Lower lobe of right lung (tissue), 2 donors: ENCODE measurements around the gene PYROXD2. TPM values are rescaled to one million over a fixed set of nuclear protein-coding genes. Genes with fewer than 3 reads are reported as not detected.

ENCODE experiments used
- ATAC-seq, 2 donors: fragments of 200-7000 bp; cut with Tn5 transposase; one replicate each; pipeline ENCODE4 v1.9.1; 2020 to 2022; ENCODE audit warnings: mild to moderate bottlenecking in 2 of 2, moderate library complexity in 2 of 2
- DNase-seq: peaks from one replicate; pipeline ENCODE4 v3.0.0-alpha.2; 2020
- H3K27ac ChIP-seq: fragments of 200-600 bp; one replicate; pipeline ENCODE4 v1.8.0; 2022
- H3K27me3 ChIP-seq: fragments of 200-600 bp; one replicate; pipeline ENCODE4 v1.8.0; 2022; ENCODE audit warnings: low read depth
- H3K36me3 ChIP-seq: fragments of 200-600 bp; one replicate; pipeline ENCODE4 v1.8.0; 2022; ENCODE audit warnings: mild to moderate bottlenecking
- H3K4me1 ChIP-seq: fragments of 200-600 bp; one replicate; pipeline ENCODE4 v1.8.0; 2022
- H3K4me3 ChIP-seq: fragments of 200-600 bp; one replicate; pipeline ENCODE4 v1.8.0; 2022; ENCODE audit warnings: mild to moderate bottlenecking
- H3K9me3 ChIP-seq: fragments of 200-600 bp; one replicate; pipeline ENCODE4 v1.8.0; 2022
- CTCF ChIP-seq: fragments of 200-600 bp; IDR thresholded peaks from one replicate; pipeline ENCODE4 v1.8.0; 2022; ENCODE audit warnings: antibody characterized with exemption, mild to moderate bottlenecking
- intact Hi-C: fragments of 100-400 bp; cut with DNase I; formaldehyde crosslinking; loops from one replicate; pipeline ENCODE4 v1.11.0; 2022
- total RNA-seq: library from RNA; stranded (reverse); fragmentation: NEBNext Ultra II Directional; extraction: Animal tissue kit (Norgen Biotek cat#: 25700); gene quantifications from one replicate; pipeline ENCODE4 v1.2.1, GENCODE V29; 2021
- donor health status: DM: no; HTN: yes; CAD: no; lungs with severe emphysema.

PYROXD2 gene
- total RNA-seq, 1 donor from 2014 or later, result 17.8 TPM

GRCh38 chr10:98416606-98417388 lies 1.8 kb upstream of the PYROXD2 start:
- H3K27ac ChIP-seq, result no peak overlapping the region
- peaks cover 60% of the 10 kb centered on the region for H3K36me3 ChIP-seq
- no peak overlapping the region for H3K4me3 ChIP-seq
- peaks cover 20% of the 10 kb centered on the region for H3K4me1 ChIP-seq
- no peak for TF ChIP-seq CTCF
- intact Hi-C loops, result no loop called here
- no peaks in the 10 kb centered on the region for H3K9me3 ChIP-seq
- H3K27me3 ChIP-seq, result no peaks in the 10 kb centered on the region
- no peak for DNase-seq
- ATAC-seq, result no peak

GRCh38 chr10:98415731-98416119 lies 743 bp upstream of the PYROXD2 start:
- no peak for TF ChIP-seq CTCF
- intact Hi-C loops, result no loop called here
- peaks cover 51% of the 10 kb centered on the region for H3K36me3 ChIP-seq
- H3K27ac ChIP-seq, result peak overlapping the region; percentile 81
- H3K4me3 ChIP-seq, result no peak overlapping the region
- H3K27me3 ChIP-seq, result no peaks in the 10 kb centered on the region
- DNase-seq, result no peak
- H3K4me1 ChIP-seq, result peaks cover 29% of the 10 kb centered on the region
- ATAC-seq, result no peak
- H3K9me3 ChIP-seq, result no peaks in the 10 kb centered on the region

DNA sequence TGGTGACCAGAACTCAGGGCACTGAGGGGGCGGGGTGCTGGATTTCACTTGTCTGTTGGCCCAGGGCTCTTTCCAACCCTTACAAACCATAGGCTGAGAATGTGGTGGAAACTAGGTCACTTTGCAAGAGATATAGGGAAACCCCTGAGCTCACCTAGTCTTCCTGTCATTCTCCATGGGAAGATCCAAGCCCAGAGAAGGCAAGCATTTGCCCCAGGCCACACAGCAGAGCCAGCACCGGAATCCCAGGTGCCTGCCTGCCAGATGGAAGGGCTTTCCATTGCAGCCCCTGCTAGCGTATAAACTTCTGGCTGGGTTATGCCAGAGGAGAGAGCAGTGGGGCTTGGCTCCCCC lies 427 bp downstream of the PYROXD2 start:
- peak overlapping the region; percentile 81 for H3K27ac ChIP-seq
- peaks cover 39% of the 10 kb centered on the region for H3K36me3 ChIP-seq
- TF ChIP-seq CTCF, result no peak
- ATAC-seq (no peak), DNase-seq (no peak)
- intact Hi-C loops, result no loop called here
- H3K4me3 ChIP-seq, result peak overlapping the region; percentile 74
- H3K4me1 ChIP-seq, result peaks cover 30% of the 10 kb centered on the region
- no peaks in the 10 kb centered on the region for H3K27me3 ChIP-seq
- no peaks in the 10 kb centered on the region for H3K9me3 ChIP-seq

DNA sequence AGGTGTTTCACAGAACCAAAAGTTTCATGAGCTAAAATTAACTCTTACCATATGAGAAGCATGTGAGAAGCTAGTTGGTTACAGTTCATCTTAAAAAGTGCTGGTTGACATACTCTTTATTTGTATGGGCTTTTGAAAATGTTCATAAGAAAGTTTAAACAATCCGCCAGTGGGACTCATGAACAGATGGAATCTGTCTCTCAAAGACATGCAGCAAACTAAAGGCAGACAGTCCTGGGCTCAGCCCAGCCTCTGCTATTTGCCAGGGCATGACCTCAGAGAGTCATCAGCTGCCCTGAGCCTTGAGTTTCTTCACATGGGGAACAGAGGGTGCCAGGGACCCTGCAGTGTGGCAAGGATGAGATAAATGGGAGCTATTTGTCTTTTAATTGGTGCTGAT lies 3.2 kb downstream of the PYROXD2 start:
- Histone ChIP-seq H3K9me3 (no peaks in the 10 kb centered on the region), H3K27me3 (no peaks in the 10 kb centered on the region), H3K27ac (no peak overlapping the region), H3K4me1 (peaks cover 30% of the 10 kb centered on the region), H3K36me3 (peaks cover 11% of the 10 kb centered on the region), H3K4me3 (no peak overlapping the region)
- no peak for DNase-seq
- ATAC-seq, result no peak
- TF ChIP-seq CTCF, result no peak
- intact Hi-C loops, result no loop called here

DNA sequence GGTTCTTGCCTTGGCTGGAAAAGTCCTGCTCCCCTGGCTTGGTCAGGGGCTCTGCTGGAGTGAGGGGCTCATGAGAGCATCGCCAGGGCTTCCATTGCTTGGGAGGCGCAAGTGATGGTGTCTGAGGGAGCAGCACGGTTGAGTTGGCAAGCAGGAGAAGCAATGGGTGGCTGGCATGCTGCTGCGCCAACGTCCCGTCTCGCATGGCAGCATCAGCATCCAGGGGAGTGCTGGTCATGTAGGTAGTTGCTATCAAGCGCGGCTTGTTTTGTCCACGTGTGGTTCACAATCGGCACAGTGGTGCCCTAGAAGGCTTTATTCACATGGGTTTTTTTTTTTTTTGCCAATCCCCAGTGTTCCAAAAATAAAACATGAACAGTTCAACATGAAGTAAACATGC lies 3.8 kb downstream of the PYROXD2 start:
- H3K27ac ChIP-seq, result no peak overlapping the region

More for the DNA sequence above, 3.8 kb downstream of the PYROXD2 start:
- H3K27me3 ChIP-seq, result no peaks in the 10 kb centered on the region
- no peak for DNase-seq
- H3K4me3 ChIP-seq, result no peak overlapping the region
- H3K36me3 ChIP-seq, result peaks cover 5% of the 10 kb centered on the region
- no peak for ATAC-seq
- no peak for TF ChIP-seq CTCF
- peaks cover 30% of the 10 kb centered on the region for H3K4me1 ChIP-seq
- H3K9me3 ChIP-seq, result no peaks in the 10 kb centered on the region
- intact Hi-C loops, result no loop called here
